ENCODE results near the gene DNAAF9.

Gene DNAAF9

GRCh38 chr20:3409417-3409816 lies 1.9 kb upstream of the DNAAF9 start:
- no peak for DNase-seq

DNA sequence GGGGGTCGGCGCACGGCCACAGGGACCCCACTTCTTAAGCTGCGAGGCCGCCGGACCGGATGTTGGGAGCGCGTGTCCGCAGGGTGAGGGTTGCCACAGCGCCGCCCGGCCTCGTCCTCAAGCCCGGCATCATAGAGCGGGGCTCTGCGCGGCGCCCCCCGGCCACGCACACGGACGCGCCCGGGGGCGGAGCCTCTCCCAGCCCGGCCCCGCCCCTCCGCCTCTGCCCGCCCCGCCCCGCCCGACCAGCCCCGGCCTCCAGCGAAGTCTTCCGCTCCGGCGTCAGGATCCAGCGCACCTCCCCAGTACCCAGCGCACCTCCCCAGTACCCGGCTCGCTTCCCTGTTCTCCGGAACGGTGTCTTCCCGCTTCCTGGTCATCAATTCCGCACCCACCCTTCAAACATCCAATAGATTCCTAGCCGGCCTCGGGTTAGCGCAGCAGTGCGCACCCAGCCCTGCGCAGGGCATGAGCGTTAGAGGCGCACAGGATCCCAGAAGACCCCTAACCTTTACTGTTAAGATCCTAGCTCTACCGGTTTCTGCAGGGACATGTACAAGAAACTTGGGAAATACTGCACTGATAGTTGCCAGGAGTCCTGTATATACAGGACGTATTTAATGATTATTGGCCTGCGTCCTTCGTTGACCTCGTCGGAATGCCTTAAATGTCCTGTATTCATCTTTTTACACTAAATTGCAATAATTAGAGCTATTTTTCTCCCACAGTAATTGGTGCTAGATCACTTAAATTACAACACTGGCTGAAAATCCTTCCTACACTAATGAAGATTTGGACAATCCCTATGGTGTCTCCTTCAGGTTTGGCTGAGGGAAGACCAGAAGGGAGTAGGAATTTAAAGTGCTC lies 535 bp upstream of the DNAAF9 start:
- peak; percentile 80 to 83 for DNase-seq

DNA sequence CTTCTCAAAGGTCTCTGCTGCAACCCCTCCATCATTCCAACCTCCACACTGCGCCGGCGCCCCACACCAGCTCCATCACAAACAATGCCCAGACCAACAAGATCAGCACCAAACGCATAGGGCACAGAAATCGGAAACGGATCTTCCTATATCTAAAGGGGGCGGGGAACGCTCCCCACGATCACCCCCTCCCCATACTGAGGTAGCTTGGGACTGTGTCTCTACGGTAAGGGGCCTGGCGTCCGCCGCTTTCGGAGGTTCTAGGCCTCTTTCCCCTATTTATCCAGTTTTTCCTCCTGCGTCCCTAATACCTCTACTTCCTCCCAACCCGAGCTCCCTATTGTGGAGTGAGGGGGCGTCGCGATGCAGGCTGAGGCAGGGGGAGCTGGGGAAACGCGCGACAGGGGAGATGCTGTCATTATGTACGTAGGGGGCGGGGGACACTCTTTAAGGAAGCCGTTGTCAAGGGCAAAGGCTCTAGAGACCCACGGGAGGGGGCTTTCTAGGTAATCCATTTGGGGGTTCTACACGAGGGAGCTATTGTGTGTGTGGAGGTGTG lies 909 bp downstream of the DNAAF9 start:
- DNase-seq = peak; percentile 35 to 69

- no peak for DNase-seq
Observed at GRCh38 chr20:3405696-3406358, 1.6 kb downstream of the DNAAF9 start.

GRCh38 chr20:3405139-3405538 lies 2.3 kb downstream of the DNAAF9 start:
- DNase-seq = no peak

GRCh38 chr20:3404402-3404801 lies 3.1 kb downstream of the DNAAF9 start:
- DNase-seq = no peak

DNA sequence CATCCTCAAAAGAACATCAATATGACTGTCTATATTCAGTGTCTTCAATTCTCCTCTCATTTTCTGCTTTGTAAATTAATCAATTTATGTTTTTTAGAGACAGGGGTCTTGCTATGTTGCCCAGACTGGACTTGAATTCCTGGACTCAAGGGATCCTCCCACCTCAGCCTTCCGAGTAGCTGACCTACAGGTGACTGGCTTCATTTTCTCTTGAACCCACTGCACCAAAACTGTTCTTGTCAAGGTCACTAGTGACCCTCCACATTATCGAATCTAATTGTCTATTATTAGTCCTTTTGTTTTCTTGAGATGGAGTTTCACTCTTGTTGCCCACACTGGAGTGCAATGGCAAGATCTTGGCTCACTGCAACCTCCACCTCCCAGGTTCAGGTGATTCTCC lies 3.7 kb downstream of the DNAAF9 start:
- DNase-seq = no peak

- DNase-seq = no peak
Observed at GRCh38 chr20:3402453-3402852, 5.0 kb downstream of the DNAAF9 start.

GRCh38 chr20:3400260-3401155 lies 7.0 kb downstream of the DNAAF9 start:
- DNase-seq = no peak

DNA sequence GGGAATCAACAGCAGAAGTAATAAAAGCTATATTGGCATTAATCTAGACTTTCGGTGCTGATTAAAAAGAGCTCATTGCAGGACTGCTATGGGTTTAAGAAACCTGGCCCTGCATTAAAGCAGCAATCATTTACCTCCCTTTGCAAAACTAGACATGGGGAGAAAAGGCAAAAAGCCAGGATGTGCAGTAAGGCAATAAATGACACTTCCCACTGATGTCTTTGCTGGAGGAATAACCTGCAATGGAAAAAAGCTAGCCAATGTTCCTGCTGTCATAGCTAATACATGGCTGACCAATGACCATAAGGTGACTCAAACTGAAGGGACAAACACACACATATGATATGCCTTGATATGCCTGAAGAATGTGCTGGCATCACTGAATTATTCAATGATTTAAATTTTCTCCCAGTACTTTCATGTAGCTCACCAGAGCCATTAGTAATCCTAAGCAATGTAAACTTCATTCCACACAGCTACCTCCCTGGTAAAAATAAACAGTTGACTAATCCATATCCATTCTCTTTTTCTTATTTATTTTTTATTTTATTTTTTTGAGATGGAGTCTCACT lies 8.7 kb downstream of the DNAAF9 start:
- DNase-seq = no peak

DNA sequence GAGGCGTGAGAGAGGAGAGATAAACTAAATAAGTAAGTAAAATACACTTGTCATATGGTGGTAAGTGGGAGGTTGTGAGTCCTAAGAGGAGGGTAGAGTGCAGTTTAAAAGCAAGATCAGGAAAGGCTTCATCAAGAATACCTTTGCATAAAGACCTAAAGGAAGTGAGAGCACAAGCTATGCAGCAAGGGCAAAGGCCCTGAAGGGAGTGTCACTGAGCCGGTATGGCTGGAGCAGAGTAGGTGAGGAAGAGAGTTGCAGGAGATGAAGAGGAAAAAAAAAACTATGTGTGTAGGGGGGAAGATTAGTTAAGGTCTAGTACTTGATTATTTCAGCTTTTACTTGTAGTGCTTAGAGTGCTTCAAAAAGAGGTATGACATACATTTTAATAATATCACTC lies 11.0 kb downstream of the DNAAF9 start:
- no peak for DNase-seq

DNA sequence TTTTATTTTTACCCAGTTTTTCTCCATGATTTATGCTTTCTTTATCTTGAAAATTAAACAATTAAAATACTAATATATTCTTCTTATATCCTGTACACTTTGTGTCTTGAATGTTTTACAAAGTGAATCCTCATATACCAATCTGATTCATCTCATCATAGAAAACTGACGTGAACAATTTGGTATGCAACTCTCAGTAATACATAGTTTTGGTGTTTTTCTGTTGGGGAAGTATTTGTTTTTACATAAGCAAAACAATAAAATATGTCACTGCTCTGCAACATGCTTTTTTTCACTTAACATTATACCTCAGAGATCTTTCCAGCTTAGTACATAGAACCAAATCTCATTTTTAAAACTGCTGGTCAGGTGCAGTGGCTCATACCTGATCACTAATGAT lies 14.7 kb downstream of the DNAAF9 start:
- no peak for DNase-seq

GRCh38 chr20:3390759-3391425 lies 16.6 kb downstream of the DNAAF9 start:
- no peak for DNase-seq

DNA sequence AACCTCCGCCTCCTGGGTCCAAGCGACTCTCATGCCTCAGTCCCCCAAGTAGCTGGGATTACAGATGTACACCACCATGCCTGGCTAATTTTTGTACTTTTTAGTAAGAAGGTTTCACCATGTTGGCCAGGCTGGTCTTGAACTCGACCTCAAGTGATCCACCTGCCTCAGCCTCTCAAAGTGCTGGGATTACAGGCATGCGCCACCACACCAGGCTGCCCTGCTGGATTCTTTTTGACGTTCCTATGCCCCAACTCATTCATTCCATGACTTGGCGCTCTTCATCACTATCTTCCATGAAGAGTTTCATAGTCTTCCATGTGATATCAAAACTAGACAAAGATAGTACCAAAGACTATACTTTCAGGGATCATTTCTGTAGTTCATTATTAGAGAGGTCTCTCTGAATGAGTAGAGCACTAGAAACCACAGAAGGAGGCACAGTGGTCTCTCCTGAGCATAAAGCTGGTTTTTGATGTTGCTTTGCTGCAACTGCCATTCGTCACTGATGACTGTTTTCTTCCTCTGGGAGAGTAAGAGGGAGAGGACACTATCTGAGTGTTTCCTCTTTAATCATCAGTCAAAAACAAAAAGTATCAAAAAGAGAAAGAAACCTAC lies 23.5 kb downstream of the DNAAF9 start:
- no peak for DNase-seq

DNA sequence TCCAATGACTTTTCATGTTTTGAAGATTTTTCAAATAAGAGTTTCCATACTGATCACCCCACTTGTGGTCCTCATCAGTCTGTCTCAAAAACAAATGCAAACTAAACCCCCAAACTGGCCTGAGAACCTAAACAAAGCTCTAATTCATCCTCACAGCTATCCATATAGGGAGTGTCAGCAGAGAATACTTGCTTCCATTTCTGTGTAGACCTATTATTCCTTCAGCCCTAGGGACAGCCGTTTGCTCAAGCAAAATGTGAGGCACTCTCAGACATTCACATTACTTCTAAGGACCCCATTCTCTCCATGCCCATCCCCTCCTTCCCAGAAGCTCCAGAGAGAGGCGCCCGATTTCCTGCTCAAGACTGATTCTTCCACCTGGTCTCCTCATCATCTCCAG lies 24.6 kb downstream of the DNAAF9 start:
- no peak for DNase-seq

DNA sequence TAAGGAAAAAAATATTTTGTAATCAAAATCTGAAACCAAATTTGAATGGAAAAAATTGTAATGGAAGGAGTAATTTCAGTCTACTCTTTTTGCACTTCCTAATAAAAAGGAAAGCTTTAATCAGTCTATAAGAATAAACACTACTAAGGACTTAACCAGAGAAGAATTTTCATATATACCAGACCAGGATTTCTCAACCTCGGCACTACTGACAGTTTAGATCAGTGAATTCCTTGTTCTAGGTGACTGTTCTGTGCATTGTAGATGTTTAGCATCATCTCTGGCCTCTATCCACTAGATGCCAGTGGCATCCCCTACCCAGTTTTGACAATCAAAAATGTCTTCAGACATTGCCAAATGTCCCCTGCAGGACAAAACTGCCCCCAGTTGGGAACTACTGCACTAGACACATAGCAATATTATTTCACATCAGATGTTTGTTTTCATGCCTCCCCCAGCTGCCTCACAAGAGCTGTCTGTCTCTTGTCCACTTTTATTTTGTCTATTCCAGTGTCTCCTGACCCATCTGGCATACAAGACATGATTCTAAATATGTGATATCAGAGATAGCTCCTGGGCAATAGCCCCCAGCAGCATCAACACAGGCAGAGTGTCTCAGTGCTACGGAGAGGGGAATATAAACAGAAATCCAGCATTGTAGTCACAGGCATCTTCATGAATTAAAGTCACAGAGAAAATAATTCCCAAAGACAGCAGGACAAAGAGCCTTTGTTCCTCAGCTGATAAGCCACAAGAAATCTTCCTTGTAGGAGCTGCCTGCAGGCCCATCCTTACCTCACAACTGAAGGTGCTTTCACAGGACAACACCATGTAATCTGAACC lies 27.0 kb downstream of the DNAAF9 start:
- no peak for DNase-seq

GRCh38 chr20:3378138-3378537 lies 29.3 kb downstream of the DNAAF9 start:
- no peak for DNase-seq

DNA sequence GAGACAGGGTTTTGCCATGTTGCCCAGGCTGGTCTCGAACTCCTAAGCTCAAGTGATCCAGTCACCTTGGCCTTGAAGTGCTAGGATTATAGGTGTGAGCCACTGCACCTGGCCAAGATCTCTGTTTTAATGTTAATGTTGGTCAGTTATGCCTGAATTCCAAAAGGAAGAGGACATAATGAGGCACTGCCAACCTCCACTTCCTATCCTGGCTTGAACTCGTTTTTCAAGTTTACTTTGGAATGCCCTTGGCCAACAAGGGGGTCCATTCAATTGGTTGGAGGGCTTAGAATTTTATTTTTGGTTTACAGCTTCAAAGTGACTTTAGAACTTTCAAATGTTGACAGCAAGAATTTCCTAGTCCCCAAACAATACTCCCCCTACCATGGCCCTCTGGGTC lies 29.8 kb downstream of the DNAAF9 start:
- DNase-seq = no peak

DNA sequence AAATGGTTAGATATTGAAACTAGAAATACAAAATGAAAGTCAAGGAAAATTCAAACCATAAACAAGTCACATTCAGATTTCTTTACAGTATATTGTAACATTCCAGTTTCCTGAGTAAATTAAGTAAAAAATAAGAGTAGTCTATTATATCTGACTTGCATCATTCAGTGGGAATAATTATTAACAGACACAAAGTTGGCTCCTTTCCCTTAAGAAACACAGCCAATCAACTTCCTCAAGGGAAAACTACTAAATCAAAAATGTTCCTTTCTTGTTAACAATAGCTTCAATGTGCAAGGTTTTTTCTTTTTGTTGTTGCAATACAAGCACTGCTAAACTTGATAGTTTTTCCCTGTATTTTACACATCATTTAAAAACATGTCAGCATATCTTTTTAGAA lies 33.2 kb downstream of the DNAAF9 start:
- no peak for DNase-seq

DNA sequence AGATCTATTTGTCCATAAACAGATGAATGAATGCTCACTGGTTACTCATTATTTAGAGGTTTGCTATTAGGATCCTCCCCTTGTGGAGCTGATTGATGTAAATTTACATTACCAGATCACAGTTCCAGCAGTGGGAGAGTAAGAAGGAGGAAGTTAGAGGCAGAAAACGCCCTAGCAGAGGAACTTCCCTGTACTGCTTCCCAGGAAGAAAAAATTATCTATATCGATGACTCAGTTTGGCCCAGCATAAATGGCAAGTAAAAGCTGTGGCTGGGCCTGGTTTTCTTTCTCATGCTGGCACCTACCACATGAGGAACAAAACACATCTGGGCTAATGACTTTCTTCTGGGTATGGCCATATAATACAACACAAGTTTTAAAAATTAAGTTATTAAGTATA lies 35.7 kb downstream of the DNAAF9 start:
- no peak for DNase-seq

GRCh38 chr20:3367089-3367488 lies 40.4 kb downstream of the DNAAF9 start:
- DNase-seq = no peak
